ENCODE results near the gene PKN3. TPM values are rescaled to one million over a fixed set of nuclear protein-coding genes. Genes with fewer than 3 reads are reported as not detected.

The PKN3 gene
- total and polyA plus RNA-seq, 2 of the 13 experiments (the other 11 are each of a cell fraction or from before 2014, with no cell fraction given) = 10.5 to 13.2 TPM

GRCh38 chr9:128684325-128685199 is 17.7 kb upstream of the PKN3 start (continued):
- TF ChIP-seq AHDC1 (CRISPR knock-in tag; IDR thresholded peaks at IDR 0.05; ENCODE audit: borderline replicate concordance) (no peak), DPF2 (CRISPR knock-in tag; IDR thresholded peaks at IDR 0.05; ENCODE audit: borderline replicate concordance, low read depth) (no peak; the same call in 1 of the 2 replicates), ZSCAN22 (CRISPR knock-in tag; IDR thresholded peaks at IDR 0.05) (no peak), MIXL1 (CRISPR knock-in tag; IDR thresholded peaks at IDR 0.05) (no peak), KLF16 (CRISPR knock-in tag; IDR thresholded peaks at IDR 0.05) (no peak), ZSCAN25 (CRISPR knock-in tag; IDR thresholded peaks at IDR 0.05) (no peak; the same call in none of the 2 replicates), POGK (CRISPR knock-in tag; conservative IDR thresholded peaks at IDR 0.05) (0 out of 2 replicates have a peak, but pooled peaks have one; percentile 32), ZBTB20 (CRISPR knock-in tag; IDR thresholded peaks at IDR 0.05; ENCODE audit: borderline replicate concordance, low read depth) (peak; percentile 40; the same call in 1 of the 2 replicates), TSC22D2 (CRISPR knock-in tag; IDR thresholded peaks at IDR 0.05; ENCODE audit: borderline replicate concordance) (no peak), REST (IDR thresholded peaks at IDR 0.05; ENCODE audit: borderline replicate concordance in 1 of 2, low read depth in 1 of 2, low read length in 2 of 2) (0 out of 4 replicates have a peak, but pooled peaks of 1 of the 2 experiments have one; percentile 9), ZBTB14 (CRISPR knock-in tag; IDR thresholded peaks at IDR 0.05) (no peak), YEATS2 (CRISPR knock-in tag; IDR thresholded peaks at IDR 0.05; ENCODE audit: borderline replicate concordance) (0 out of 2 replicates have a peak, but pooled peaks have one; percentile 66), FOXA3 (CRISPR knock-in tag; IDR thresholded peaks at IDR 0.05) (no peak), DR1 (CRISPR knock-in tag; IDR thresholded peaks at IDR 0.05) (peak; percentile 29; the same call in 1 of the 2 replicates), CHD4 (IDR thresholded peaks at IDR 0.05; ENCODE audit: borderline replicate concordance, low read length) (no peak)
